Cardiac septum (tissue), 1 donor: ENCODE results near the gene ZFYVE28. TPM values are rescaled to one million over a fixed set of nuclear protein-coding genes. Genes with fewer than 3 reads are reported as not detected.
"Not testable (repeated sequence)": the region's sequence is repeated elsewhere in the genome, so short reads cannot be mapped to it uniquely, and the experiment has no call there.

Experiments
- DNase-seq: peaks from one replicate; pipeline ENCODE4 v3.0.0-alpha.2; 2020; ENCODE audit warnings: low spot score
- intact Hi-C: fragments of 100-400 bp; cut with DNase I; formaldehyde crosslinking; loops from one replicate; pipeline ENCODE4 v1.14.0; 2022
- total RNA-seq: library from RNA; stranded (reverse); fragmentation: NEBNext Ultra II Directional; extraction: Animal tissue kit (Norgen Biotek cat#: 25700); gene quantifications from one replicate; pipeline ENCODE4 v1.2.1, GENCODE V29; 2021
- donor health status: DM: no; HTN: no; CAD: no.

The ZFYVE28 gene
- total RNA-seq, 1 donor from 2014 or later = 4.4 TPM

- DNase-seq = no peak
- intact Hi-C loops = no loop called here
Observed at GRCh38 chr4:2399216-2399615, 19.2 kb downstream of the ZFYVE28 start.

DNA sequence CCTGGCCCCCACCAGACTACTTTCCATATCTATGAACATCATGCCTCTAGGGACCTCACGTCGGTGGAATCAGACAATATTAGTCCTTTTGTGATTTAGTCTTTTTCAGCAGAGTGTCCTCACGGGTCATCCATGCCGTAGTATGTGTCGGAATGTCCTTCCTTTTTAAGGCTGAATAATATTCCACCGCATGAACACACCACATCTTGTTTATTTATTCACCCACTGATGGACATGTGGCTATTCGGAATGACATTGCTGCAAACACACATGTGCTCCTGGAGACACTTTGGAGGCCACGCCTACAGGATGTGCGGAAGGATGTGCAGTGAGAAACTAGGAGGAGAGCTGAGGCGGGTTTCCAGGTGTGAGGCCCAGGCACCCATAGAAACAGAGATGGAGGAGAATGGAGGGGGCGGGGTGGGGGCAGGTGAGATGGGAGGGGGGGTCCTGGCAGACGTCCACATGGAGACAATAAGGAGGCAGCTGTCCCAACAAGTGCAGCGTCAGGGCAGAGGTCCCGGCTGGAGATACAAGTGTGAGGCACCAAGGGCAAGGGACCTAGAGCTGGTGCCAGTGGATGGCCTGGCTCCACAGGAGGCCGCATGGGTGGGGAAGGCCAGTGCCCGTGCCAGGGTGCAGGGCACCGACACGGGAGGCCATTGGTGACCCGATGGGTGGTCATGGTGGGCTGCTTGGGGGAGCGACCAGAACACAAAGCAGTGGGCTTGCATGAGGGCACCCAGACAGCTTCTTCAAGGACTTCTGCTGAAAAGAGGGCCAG lies 20.7 kb downstream of the ZFYVE28 start:
- DNase-seq = no peak
- intact Hi-C loops = no loop called here

- no peak for DNase-seq
- intact Hi-C loops = no loop called here
Observed at GRCh38 chr4:2396781-2397368, 21.6 kb downstream of the ZFYVE28 start.

DNA sequence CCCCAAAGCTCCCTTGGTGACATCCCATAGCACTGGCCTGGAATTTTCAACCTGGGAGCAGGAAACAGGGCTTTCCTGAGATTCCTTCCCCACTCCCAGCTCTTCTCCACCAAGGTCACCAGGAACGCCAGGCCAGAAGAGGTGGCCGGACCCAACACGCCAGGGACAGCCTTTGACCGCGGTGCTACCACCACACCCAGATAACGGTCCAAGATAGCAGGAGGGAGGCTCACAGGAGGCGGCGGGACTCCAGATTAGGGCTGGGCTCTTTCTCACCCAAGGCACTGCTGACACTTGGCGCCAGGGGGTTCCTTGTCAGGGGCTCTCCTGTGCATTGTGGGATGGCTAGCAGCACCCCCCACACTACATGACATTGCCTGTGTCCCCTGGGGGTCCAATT lies 22.9 kb downstream of the ZFYVE28 start:
- intact Hi-C loops = no loop called here

DNA sequence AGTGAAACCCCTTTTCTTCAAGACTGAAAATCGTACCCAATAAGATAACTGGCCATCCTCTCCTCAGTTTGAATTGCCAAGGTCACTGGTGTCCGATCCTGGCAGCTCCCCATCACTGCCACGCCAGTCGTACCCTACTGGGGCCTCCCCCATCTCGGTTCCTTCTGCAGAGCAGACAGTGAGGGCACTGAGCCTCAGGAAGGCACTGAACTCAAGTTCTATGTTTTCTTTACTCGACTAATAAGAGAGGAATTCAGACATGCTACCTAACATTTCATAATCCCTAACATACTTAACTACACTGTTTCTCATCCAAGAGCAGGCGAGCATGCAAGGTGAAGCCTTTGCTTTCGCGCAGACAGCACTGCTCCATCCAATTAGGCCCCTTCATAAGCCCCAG lies 23.4 kb downstream of the ZFYVE28 start:
- intact Hi-C loops = no loop called here

More for the DNA sequence above, 22.9 kb downstream of the ZFYVE28 start:
- no peak for DNase-seq

GRCh38 chr4:2394528-2394927 lies 23.9 kb downstream of the ZFYVE28 start:
- DNase-seq = no peak
- intact Hi-C loops = no loop called here

More for the DNA sequence above, 23.4 kb downstream of the ZFYVE28 start:
- no peak for DNase-seq

DNA sequence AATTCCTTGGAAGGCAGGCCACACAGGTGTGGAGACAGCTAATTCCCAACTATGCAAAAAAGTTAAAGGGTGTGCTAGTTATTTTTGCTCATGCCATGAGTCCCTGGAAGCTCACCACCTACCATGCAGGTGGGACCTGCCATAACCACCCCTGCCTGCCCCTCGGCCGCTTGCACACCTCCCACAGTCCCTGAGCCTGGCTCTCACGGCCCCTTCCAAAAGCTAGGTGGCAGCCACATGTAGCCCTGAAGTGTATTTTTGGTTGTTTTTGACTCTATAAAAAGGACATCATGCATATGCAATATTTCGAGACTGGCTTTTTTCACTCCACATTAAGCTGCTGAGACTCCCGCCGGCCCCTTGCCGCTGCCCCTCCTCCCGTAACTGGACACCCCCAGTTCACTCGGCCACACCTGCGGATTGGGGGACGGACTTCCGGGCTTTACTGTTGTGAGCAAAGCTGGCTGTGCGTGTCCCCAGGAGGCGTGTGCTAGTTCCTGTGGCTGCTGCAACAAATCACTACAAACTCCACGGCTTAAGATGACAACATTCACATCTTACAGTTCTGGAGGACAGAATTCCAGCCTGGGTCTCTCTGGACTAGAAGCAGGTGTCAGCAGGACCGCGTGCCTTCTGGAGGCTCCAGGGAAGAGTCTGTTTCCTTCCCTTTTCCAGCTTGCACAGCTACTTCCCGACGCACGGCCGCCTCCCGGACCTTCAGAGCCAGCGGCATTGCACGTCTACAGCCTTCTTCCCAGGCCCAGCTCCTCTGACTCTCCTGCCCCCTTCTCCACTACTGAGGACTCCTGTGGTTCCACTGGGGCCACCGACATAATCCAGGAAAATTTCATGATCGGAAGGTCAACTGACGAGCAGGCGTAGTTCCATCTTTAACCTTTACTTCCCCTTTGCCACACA lies 24.8 kb downstream of the ZFYVE28 start:
- intact Hi-C loops = no loop called here
- no peak for DNase-seq

GRCh38 chr4:2390784-2391421 lies 27.5 kb downstream of the ZFYVE28 start:
- DNase-seq = no peak
- intact Hi-C loops = no loop called here

DNA sequence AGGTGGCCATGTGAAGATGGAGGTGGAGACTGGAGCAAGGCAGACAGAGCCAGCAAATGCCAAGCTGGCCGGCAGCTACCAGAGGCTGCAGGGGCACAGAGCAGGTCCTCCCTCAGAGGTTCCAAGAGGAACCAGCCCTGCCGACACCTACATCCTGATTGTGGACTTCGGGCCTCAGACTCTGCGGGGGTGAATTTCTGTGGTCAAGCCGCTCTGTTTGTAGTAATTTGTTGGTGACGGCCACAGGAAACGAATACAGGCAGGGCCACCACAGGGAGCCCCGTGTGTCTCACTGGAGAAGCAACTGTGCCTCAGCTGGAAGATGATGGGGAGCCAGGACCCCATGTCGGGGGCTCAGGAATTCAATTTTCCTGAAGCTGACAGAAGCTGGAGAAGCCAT lies 28.3 kb downstream of the ZFYVE28 start:
- no peak for DNase-seq
- intact Hi-C loops = no loop called here

DNA sequence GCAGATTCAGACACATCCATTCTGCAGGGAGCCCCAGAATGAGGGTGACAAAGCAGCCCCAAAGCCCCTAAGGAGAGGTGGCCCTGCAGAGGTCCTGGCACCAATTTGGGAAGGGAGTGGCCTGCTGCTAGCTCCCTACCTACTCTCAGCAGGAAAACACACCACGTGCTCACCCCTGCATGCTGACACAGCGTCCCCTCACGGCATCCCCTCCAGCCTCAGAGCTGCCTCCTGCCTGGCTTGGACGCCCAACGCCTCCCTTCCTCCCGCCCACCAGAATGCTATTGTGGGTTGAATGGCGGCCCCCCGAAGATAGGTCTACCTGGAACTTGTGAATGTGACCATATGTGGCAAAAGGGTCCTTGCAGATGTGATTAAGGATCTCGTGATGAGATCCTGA lies 28.8 kb downstream of the ZFYVE28 start:
- intact Hi-C loops = no loop called here
- no peak for DNase-seq

DNA sequence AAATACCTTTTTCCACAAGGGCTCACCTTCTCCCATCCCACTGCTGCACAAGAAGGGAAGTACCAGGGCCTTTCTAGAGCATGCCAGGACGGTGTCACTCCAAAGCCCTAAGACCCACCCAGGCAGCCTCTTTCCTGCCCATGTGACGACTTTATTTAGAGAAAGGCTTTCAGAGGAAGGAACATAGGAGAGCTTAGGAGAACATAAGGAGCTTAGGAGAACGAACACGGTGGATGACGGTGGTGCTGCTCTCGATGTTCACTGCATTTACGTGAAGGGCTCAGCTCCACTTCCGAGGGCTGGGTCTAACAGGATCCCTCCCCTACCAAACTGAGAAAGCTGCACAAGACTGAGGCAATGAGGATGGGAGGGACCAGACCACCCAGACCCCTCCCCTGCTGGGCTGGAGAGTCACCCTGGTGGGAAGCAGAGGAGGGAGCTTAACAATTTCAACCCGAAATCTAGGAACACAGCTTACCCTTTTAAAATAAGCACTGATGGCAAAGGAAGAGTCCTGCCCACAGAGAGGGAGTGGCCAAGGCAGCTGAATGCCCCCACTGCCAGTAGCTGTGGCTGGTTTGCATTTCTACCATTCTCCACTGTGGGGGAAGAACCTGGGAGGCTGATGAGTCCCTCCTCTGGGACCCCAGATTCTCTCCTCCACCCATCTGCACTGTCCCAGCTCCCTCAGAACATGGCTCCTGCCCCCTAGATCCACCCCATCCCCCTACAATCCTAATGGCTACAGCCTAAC lies 29.8 kb downstream of the ZFYVE28 start:
- no peak for DNase-seq
- intact Hi-C loops = no loop called here

GRCh38 chr4:2387829-2388228 lies 30.6 kb downstream of the ZFYVE28 start:
- intact Hi-C loops = no loop called here
- no peak for DNase-seq

DNA sequence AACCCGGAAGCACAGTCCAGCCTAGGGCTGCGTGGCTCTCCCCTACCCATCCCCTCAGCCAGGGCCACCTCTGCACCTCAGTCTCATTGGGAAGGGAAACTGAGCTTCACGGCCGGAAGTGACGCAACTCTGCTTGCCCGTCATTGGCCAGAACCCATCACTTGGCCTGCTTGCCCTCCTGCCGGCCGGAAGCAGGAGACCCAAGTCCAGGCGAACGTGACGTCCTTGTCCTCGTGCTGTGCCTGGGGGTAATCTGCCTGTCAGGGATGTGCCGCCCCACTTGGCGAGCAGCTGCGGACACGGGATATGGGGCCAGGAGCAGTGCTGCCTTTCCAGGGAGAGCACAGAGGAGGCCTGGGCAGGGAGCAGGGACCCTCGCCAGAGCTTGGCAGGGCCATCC lies 31.2 kb downstream of the ZFYVE28 start:
- intact Hi-C loops = no loop called here
- no peak for DNase-seq

DNA sequence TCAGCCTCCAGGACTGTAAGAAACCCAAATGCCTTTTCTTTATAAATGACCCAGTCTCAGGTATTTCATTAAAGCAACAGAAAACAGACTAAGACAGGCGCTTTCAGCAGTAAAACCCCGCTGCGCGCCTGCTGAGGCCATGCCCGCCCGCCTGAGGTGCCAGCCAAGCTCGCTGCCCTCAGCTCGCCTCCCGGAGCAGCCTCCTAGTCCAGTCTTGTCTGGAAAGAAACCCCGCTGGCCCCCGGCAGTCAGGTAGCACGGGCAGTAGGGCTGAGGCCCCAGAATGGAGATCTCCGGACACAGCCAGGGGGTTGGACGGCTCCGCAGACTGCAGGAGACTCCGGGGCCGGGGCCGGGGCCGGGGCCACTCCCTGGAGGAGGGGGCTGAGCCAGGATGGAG lies 31.7 kb downstream of the ZFYVE28 start:
- DNase-seq = no peak
- intact Hi-C loops = no loop called here

- intact Hi-C loops = no loop called here
- DNase-seq = no peak
Observed at GRCh38 chr4:2385516-2385915, 32.9 kb downstream of the ZFYVE28 start.

GRCh38 chr4:2384245-2384644 lies 34.2 kb downstream of the ZFYVE28 start:
- intact Hi-C loops = no loop called here
- no peak for DNase-seq

- DNase-seq = no peak
- intact Hi-C loops = no loop called here
Observed at GRCh38 chr4:2383760-2384159, 34.7 kb downstream of the ZFYVE28 start.

- DNase-seq, intact Hi-C loops: not testable (repeated sequence)
Observed at GRCh38 chr4:2383220-2383631, 35.2 kb downstream of the ZFYVE28 start.

- DNase-seq, intact Hi-C loops: not testable (repeated sequence)
Observed at GRCh38 chr4:2382769-2383202, 35.7 kb downstream of the ZFYVE28 start.
